ENCODE measurements around the gene STN1. TPM values are rescaled to one million over a fixed set of nuclear protein-coding genes. Genes with fewer than 3 reads are reported as not detected.

Gene STN1
- total and polyA plus RNA-seq, 2 of the 8 experiments (the other 6 are each of a cell fraction or from before 2014, with no cell fraction given), result 10.1 to 12.4 TPM

DNA sequence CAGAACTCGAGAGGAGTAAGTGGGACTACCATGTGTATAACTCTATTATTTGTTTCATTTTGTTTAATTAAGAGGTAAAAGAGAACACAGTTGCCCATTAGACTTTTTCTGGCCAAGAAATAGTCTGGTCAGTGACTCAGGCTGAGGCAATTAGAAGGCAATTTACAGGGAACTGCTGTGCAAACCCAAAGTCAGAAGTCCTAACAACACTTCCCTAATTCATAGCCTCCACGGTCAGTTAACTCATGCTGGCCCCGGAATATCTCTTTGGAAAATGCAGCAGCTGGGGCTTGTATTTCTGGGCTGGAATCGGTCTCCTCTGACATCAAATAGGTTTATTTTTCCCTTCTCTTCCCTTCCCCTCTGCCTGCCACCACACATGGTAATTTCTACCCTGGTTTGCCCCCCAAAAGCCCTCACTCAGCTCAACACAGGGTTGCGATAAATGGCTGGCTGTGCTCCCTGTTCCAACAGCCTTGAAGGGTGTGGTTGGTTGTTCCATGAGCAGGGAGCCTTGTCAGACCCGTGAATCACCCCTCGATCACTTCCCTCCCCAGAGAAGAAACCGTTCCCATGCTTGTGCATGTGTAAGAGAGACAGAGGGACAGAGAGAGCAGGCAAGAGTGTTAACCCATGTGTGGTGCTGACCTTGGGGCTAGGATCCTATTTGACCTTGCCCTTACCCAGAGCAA, 68.0 kb downstream of the STN1 start (continued):
- TF ChIP-seq, protein P1, sequence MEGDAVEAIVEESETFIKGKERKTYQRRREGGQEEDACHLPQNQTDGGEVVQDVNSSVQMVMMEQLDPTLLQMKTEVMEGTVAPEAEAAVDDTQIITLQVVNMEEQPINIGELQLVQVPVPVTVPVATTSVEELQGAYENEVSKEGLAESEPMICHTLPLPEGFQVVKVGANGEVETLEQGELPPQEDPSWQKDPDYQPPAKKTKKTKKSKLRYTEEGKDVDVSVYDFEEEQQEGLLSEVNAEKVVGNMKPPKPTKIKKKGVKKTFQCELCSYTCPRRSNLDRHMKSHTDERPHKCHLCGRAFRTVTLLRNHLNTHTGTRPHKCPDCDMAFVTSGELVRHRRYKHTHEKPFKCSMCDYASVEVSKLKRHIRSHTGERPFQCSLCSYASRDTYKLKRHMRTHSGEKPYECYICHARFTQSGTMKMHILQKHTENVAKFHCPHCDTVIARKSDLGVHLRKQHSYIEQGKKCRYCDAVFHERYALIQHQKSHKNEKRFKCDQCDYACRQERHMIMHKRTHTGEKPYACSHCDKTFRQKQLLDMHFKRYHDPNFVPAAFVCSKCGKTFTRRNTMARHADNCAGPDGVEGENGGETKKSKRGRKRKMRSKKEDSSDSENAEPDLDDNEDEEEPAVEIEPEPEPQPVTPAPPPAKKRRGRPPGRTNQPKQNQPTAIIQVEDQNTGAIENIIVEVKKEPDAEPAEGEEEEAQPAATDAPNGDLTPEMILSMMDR (IDR thresholded peaks at IDR 0.05; ENCODE audit: control extremely low read depth in 1 of 3, insufficient read depth in 1 of 3, low read depth in 1 of 3, low read length in 3 of 3), result no peak
- TF ChIP-seq CBX8 (IDR thresholded peaks at IDR 0.05; ENCODE audit: borderline replicate concordance, low read depth, low read length), result no peak

Data from H1 (cell line).